ENCODE data around the gene IL12B.
A peak's percentile ranks its signal among the peaks of the same experiment; 100 is the strongest.
"Not testable (repeated sequence)": the region's sequence is repeated elsewhere in the genome, so short reads cannot be mapped to it uniquely, and the experiment has no call there.

The IL12B gene

DNA sequence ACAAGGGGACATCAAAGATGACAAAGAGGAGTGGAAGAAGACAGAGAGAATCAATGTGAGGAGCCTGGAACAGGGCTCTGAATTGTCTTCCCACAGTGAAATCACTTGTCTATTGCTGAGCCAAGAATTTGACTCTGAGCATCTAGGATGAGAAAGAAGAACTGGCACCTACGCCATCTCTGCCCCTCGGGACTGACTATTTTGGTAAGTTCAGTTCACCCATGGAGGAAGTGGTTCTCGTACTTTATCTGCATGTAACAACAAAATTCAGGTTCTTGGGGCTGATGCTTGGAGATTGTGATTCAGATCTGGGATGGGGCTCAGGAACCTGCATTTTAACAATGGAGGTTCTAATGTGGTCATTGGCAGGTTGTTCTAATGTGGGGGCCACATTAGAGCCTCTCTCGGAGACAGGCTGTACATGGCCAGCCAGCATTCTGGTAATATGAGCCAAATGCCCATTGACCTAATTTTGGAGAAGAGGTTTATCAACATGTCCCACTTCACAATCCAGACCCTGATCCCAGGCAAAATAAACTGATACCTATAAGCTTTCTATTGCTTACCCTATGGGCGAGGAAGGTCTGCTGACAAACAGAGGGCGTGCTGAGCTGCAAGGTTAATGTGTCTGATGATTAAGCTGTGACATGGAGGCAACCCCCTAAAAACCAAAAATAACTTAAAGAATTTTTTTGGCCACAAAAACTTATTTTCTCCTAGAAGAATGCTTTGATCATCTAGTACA is 2.7 kb upstream of the IL12B start:
- DNase-seq, result peak; percentile 3 to 45

DNA sequence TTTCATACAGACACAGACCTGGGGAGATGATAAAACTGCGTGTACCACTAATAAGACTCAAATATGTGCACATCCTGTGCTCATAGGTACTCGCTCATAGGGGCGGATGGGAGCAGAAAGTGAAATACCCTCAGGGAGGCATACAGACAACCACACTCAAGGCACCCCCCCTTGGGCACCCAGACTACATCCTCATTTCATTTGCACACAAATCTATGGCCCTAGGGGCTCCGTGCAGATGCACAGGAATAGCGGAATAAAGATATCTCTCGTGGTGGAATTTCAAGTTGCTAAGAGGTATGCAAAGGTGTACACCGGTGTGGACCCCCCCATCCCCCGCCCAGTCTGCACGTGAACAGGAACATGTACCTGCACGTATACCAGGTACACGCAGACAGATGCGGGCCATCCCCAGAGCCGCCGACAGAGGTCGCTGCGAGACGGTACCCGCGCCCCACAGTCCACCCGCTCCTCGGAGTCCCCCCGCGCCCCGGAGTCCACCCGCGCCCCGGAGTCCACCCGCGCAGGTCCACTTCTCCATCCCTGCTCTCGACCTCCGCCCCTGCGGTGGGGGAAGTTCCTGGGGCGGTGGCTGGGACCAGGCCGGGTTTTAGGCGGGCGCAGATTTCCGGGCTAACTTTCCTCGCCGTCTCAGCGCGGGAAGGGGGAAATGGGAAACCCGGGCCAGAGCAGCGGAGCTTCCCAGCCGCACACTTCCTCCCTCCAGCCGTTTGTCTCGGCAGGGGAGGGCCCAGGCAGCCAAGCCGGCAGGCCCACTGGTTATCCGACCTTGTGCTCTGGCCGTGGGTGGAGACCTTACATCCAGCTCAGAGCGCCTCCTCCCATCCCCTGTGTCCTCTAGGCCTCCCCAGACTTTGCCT is 1.0 kb upstream of the IL12B start:
- no peak for DNase-seq

DNA sequence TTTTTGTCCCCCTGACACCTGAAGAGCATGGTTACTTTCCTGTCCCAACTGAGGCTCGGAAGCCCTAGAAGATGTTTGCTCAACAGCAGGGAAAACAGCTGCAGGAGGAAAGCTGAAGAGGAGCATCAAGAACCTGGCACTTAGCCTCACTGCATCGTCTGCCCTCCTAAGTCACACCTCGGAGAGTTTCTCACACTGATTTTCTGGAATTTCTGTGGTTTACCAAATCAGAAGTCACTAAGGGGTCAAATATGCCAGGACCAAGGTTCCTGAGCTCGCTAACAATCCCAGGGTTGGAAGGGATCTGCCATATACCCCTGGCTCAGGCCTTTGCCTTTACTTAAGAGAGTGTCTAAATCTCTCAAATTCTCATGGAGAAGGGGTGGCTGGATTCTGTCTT is 5.3 kb downstream of the IL12B start:
- no peak for DNase-seq

DNA sequence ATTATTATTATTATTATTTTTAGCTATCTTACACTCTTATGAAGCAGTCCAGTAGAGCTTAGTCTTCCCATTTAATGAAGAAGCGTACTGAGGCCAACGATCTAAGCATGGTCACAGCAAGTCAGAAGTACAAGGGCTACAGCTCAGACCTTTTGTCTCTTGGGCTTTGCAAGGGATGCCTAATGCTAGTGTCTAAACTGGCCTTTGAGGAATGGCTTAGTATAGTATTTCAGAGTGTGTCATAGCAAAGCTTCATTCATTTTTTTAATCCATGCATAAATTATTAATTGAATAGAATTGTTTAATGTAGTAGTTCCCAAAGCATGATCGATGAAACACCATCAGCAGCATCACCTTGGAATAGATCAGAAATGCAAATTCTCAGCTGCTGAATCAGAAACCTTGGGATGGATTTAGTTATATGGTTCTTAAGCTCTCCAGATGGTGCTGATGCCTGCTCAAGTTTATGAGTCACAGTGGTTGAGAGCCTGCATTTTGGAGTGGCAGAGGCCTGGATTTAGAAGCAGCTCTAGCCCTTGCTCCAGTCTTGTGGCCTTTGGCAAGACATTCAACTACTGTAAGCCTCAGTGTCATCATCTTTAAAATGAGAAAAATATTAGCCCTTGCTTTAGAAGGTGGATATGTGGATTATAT is 6.1 kb downstream of the IL12B start:
- no peak for DNase-seq

DNA sequence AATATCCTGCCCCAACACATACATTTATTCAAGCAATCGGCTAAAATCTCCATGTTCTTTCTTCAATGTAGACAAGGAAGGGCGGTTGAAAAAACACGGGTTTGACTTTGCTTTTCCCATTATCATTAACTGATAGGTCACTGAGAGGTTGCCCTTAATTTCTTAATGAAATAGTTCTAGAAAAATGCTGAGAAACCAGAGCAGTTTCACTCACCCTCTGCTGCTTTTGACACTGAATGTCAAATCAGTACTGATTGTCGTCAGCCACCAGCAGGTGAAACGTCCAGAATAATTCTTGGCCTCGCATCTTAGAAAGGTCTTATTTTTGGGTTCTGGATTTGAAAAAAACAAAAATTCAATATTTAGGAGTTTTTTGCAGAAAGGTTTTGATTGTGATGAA is 8.1 kb downstream of the IL12B start:
- DNase-seq, result no peak

DNA sequence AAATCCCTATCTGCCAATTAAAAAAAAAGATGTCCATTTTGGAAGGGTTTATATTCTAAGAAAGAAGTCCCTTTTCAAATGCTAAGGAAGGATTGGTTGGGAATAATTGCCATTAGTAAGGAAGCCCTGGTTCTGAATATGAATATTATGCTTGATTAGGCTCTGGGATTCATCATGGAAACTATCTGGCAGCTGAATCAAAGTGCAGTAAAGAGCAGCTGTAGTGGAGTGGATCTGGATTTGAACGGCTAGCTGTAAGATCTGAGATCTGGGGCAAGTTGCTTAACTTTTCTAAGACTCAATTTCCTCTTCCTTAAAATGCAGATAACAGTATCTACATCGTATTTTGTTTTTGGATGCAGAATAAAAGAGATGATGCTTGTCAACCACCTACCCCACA is 10.5 kb downstream of the IL12B start:
- no peak for DNase-seq

DNA sequence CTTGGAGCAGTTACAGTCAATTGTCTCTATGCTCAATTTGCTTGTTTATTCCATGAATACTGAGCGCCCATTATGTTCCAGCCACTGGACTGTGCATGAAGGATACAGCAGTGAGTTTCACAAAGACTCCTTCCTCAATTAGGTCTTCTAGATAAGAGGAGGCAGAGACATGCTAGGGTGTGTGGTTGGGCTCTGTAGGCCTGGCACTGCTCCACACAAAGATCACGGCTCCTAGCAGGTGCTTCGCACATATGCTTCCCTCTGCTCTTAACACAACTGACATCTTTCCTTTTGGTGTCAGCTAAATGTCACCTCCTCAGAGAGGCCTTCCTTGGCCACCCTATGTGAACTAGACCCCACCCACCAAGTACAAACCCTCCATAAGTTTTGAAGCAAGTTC is 10.9 kb downstream of the IL12B start:
- no peak for DNase-seq

DNA sequence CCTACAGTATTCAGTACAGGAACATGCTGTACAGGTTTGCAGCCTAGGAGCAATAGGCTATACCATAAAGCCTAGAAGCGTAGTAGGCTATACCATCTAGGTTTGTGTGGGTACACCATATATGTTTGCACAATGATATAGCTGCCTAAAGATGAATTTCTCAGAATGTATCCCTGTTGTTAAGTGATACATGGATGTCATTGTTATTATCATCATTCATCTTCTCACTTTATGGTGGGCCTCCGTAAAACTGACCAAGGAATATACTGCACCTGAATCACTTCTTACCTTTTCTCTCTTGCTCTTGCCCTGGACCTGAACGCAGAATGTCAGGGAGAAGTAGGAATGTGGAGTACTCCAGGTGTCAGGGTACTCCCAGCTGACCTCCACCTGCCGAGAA is 11.8 kb downstream of the IL12B start:
- no peak for DNase-seq

DNA sequence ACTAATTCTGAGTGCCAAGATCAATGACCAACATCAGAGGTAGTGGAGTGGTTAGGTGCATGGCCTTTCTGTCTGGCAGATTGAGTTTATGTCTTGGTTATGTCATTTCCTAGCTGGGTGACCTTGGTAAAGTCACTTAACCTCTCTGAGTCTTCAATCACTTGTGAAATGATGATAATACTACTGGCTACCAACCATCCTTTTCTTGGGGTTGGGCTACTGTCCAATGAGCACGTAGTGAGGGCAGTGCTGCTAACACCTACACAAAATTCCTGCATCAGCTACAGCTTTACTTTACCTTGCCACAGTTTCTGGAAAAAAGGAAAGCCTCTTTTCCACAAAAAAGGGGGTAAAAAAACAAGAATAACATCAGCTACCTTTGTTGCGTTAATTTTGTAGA is 12.4 kb downstream of the IL12B start:
- DNase-seq, result no peak

DNA sequence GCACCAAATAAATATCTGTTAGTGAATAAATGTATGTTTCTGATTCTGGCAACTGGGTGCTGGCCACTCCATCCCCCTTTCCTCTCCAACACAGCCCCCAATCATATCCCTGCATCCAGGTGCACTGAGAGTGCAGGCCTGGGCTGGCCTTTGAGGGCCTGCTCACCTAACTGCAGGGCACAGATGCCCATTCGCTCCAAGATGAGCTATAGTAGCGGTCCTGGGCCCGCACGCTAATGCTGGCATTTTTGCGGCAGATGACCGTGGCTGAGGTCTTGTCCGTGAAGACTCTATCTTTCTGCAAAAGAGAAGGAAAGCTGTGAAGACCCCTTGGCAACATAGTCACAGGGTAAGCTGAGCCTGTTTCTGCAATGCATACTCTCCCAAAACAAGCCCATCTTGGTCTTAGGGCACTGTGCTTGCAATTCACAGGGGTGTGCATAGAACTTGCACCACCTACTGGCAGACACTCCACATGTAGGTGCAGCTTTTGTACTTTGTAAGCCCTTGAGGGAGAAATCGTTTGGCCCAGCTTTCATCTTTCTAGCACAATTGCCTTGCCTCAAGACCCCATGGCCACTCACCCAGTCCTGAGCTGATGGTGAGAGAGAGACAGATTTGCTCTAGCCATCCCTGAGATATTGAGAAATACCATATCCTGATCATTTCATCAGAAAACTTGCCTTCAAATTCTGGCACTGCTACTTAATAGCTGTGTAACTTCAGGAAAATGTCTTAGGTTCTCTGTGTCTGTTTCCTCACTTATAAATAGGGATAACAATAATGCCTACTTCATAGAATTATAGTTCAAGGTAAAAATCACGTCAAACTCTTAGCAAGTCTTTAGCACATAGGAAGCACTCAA is 13.5 kb downstream of the IL12B start:
- no peak for DNase-seq

DNA sequence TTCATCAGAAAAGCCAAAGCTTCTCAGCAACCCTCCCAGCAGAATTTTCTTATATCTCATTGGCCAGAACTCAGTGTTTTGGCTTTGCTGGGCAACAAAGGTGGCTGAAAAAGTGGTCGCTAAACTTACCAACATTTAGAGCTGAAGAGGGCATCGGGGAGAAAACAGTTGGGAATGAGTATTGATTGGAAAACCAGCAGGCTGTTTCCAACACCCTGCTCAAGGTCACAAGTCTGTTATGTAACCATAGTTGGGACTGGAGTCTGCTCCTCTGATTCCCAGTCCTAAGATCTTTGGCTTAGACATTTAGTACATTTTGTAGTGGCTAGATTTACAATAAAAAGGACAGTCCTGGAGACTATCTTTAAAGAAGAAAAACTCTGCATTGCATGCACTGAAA is 17.1 kb downstream of the IL12B start:
- no peak for DNase-seq

DNA sequence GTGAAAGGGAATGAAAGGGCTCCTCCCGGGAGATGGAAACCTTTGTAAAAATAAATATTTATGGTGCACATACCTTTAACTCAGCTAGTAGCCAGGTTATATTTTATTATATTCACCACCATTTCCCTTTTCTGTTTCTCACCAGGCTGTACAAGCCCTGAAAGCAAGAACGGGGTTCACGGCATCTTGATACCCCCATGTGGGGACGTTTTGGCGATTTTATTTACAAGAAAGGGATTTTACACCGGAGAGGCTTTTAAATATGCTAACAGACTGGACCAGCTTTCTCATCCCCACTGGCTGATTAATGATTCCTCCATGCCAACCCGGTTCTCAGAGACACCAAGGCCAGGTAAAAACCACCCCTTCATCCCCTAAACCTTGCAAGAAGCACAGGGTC is 19.2 kb downstream of the IL12B start:
- DNase-seq, result no peak

DNA sequence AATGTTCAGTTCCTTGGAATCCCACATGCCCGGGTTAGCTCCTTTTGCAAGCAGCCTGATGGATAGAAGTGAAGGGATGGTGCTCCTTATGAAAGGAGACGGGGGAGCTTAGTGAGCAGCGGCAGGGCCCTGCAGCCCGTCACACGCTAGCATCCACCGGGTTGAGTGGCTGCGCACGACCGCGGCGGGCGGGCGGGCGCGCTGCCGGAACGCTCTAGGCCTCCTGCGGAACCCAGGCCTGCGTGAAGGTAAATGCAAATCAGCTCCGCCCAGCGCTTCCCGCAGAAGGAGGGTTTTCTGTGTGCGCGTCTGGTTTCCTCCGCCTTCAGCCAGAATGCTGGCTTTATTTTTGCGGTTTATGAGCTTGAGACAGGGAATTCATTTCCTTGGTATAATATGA is 19.8 kb downstream of the IL12B start:
- DNase-seq, result no peak

DNA sequence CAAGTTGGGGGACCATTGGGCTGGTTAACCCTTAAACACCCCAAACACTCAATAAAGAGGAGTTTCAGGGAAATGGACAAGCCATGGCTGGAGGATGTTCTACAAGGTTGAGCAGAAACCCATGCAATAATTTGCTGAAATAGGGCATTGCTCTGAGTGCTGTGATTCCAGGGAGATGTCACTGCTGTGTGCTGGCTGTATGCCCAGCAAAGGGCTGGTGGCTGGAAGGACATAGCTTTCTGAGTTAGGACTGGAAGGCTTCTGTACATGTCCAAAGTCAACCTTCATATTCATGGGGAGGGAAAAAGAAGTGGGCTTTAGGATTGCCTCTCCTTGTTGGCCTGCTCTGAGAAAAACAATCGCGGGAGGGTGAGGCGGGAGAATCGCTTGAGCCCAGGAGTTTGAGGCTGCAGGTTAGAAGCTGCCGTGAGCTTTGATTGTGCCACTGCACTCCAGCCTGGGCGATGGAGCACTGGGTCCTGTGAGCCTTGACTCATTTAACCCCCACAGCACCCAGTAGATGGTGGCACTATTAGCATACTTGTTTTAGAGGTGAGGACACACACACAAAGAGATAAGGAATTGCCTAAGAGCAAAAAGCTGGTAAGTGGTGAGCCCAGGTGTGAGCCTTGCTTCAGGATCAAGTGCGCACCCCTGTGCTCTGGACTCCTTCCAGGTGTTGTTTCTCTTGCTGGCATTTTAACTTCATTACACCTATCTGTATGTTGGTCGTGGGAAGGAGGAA is 20.4 kb downstream of the IL12B start:
- DNase-seq, result no peak

DNA sequence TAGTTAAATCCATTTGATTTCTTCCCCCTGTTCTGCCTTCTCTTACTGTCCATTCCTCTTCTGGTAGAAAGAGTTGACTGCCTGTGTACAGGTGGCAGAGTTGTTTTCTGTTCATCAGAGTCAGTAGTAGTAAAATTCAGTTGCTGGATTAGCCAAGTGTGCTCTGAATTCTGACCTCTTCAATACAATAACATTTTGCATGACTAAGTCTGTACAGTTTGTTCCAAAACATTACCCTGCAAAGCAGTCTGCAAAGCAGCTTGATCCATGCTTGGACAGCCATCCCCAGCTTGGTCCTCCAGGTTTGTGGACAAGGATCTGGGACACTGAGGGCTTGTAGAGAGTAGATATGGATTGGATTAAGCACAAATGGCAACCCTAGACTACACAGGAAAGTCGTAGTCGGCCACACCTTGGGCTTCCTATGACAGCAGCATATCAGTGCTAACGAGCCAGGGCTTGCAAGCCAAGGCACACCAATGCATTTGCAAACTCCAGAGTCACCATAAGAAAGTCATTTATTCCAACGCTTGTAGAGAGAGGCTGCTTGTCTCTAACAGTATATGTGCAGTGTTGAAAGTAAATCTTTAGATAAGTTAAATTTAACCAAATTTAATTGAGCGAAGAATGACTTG is 25.2 kb downstream of the IL12B start:
- no peak for DNase-seq

DNA sequence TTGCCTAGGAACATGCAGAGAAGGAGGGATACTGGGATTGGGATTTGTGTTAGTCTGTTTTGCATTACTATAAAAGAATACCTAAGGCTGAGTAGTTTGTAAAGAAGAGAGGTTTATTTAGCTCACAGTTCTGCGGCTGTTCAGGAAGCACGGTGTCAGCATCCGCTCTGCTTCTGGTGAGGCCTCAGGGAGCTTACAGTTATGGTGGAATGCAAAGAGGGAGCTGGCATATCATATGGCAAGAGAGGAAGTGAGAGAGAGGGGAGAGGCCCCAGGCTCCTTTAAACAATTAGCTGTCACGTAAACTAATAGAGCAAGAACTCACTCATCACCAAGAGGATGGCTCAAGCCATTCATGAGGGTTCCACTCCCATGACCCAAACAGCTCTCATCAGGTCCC is 27.0 kb downstream of the IL12B start:
- no peak for DNase-seq

DNA sequence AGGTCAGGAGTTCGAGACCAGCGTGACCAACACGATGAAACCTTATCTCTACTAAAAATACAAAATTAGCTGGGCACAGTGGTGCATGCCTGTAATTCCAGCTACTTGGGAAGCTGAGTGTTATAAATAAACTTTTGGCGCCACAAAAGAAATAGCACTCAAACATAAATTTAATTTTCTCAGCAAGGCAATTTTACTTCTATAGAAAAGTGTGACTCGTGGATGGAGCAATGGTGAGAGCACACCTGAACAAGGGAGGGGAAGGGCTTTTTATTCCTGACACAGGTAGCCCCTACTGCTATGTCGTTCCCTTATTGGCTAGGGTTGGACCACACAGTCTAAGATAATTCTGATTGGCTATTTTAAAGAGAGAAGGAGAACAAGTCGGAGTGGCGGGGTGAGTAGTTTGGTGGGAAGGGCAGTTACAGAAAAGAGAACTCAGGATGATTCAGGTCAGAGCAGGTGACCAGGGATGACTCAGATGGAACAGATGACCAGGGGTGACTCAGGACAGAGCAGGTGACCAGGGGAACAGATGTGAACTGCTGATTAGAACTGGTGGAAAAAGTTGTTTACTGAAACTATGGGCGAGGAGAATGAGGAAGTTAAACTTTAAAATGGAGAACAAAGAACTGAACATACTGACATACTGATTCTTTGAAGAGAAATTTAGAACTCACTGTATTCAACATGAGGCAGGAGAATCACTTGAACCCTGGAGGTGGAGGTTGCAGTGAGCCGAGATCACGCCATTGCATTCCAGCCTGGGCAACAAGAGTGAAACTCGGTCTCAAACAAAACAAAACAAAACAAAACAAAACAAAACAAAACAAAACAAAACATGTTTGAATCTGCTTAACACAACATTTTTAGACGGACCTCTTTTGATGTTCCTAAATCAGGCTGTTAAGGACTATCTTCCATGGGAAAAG is 28.1 kb downstream of the IL12B start:
- DNase-seq, result not testable (repeated sequence)

DNA sequence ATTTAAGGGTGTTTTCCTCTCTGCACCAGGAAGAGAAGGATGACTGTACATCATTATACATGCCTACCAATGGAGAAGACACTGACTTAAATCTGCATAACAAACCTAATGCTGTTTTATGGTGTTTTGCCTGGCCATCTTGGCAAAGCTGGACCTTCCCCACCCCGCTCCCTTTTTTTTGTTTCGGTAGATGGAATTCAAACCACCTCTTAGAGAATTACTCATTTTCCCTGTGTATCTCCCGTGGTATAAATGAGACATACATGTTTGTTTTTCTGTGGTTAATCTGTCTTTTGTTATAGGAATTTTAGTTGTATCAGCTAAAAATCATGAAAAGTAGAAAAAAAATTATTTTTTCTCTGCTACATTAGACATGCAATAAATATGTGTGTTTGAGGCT is 28.8 kb downstream of the IL12B start:
- DNase-seq, result no peak

DNA sequence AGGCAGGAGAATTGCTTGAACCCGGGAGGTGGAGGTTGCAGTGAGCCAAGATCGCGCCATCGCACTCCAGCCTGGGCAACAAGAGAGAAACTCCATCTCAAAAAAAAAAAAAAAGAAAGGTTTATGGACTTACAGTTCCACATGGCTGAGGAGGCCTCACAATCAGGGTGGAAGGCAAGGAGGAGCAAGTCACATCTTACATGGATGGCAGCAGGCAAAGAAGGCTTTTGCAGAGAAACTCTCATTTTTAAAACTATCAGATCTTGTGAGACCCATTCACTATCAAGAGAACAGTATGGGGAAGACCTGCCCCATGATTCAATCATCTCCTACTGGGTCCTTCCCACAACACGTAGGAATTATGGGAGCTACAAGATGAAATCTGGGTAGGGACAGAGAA is 33.0 kb downstream of the IL12B start:
- DNase-seq, result not testable (repeated sequence)

DNA sequence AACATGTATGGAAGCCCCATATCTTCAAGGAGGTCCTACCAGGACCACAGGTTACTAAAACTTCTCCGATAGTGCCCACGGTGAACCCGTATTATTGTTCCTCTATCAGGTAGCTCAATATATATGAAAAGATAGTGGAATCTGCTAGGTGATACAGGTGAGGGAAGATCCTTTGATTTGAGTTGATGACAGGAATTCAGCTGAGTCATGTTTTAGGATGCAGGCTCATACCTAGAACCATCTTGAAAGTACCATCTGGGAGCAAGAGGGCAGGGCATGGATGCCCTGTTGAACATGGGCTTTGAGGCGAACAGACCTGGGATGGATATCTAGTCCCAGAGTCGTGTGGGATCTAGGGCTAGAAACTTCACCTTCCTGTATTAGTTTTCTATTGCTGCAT is 35.4 kb downstream of the IL12B start:
- DNase-seq, result no peak
